HepG2 (cell line): Measurements from ENCODE around the gene BRCA1. TPM values are rescaled to one million over a fixed set of nuclear protein-coding genes. Genes with fewer than 3 reads are reported as not detected.

Source experiments
- ATAC-seq: fragments of 200-7000 bp; cut with Tn5 transposase; 3 replicates; pipeline ENCODE4 v1.9.1; 2020; ENCODE audit warnings: mild to moderate bottlenecking, moderate library complexity
- BruUV-seq: library from RNA; stranded (reverse); fragments of 400-500 nt; replicated peaks from 2 replicates; lab custom pipeline; 2021; lab: Mats Ljungman, UMichigan
- CTCF ChIA-PET: fragments of 300-600 bp; formaldehyde crosslinking; extraction: SDS; loops from one replicate; lab custom pipeline; 2021; ENCODE audit warnings: low total read pairs, inconsistent platforms, low intra/inter-chr PET ratio; lab: Yijun Ruan, JAX
- POLR2A ChIA-PET: fragments of 350-600 bp; sonication (Branson Sonifier 250); formaldehyde crosslinking; loops from one replicate; lab custom pipeline; 2020; ENCODE audit warnings: antibody characterized with exemption, inconsistent platforms; lab: Yijun Ruan, JAX
- DNase-seq: peaks from one replicate; pipeline ENCODE4 v3.0.0-alpha.2; 2015; ENCODE audit warnings: low spot score
- FAIRE-seq: peaks from 3 replicates; lab custom pipeline; 2011; peaks lifted over from hg19 to GRCh38; lab: Jason Lieb, UNC
- H2AFZ ChIP-seq: one replicate; pipeline ENCODE4 v1.6.1; 2011; ENCODE audit warnings: low read length, inconsistent platforms
- H3K27ac ChIP-seq: fragments of 300-600 bp; 3 replicates; pipeline ENCODE4 v1.8.0; 2011; ENCODE audit warnings: mixed run types, mild to moderate bottlenecking, mixed read lengths, low read length, inconsistent platforms; ENCODE audit not compliant: insufficient read depth; ENCODE audit errors: extremely low read length
- H3K27me3 ChIP-seq, 2 experiments: fragments of 200-600 bp in 1 of 2; 2 replicates in 1 of 2; 3 replicates in 1 of 2; pipeline versions ENCODE4 v1.6.0 to v1.8.0; 2011; ENCODE audit warnings: low read length in 2 of 2, mild to moderate bottlenecking in 2 of 2, moderate library complexity in 2 of 2, inconsistent platforms in 1 of 2; ENCODE audit not compliant: insufficient read depth in 2 of 2, control insufficient read depth in 1 of 2
- H3K36me3 ChIP-seq, 2 experiments: fragments of 200-600 bp in 1 of 2; replicated peaks in 1 of 2; 2 replicates in 1 of 2; 3 replicates in 1 of 2; pipeline versions ENCODE4 v1.5.1 to v1.8.0; 2011; ENCODE audit warnings: low read length in 2 of 2, inconsistent platforms in 1 of 2; ENCODE audit not compliant: insufficient read depth in 2 of 2, control insufficient read depth in 1 of 2
- H3K4me1 ChIP-seq: 2 replicates; pipeline ENCODE4 v1.5.1; 2012; ENCODE audit warnings: low read length, inconsistent platforms; ENCODE audit not compliant: insufficient read depth
- H3K4me2 ChIP-seq: 2 replicates; pipeline ENCODE4 v1.6.0; 2011; ENCODE audit warnings: low read depth, low read length, inconsistent platforms
- H3K4me3 ChIP-seq, 3 experiments: fragments of 200-600 bp in 1 of 3; sonication (generic), shearing (Covaris generic) in 1 of 3; replicated peaks in 1 of 3; 2 replicates each; pipeline ENCODE4 v1.5.1; 2011 to 2016; ENCODE audit warnings: low read length in 3 of 3, inconsistent platforms in 2 of 3, low read depth in 2 of 3, mild to moderate bottlenecking in 2 of 3, control low read depth in 1 of 3, mixed read lengths in 1 of 3; ENCODE audit not compliant: insufficient read depth in 1 of 3
- H3K79me2 ChIP-seq: one replicate; pipeline ENCODE4 v1.6.1; 2011; ENCODE audit warnings: low read length, inconsistent platforms; ENCODE audit not compliant: insufficient read depth
- H3K9ac ChIP-seq: 2 replicates; pipeline ENCODE4 v1.6.0; 2011; ENCODE audit warnings: mild to moderate bottlenecking, low read depth, low read length, inconsistent platforms; ENCODE audit not compliant: insufficient read depth
- H3K9me3 ChIP-seq: 2 replicates; pipeline ENCODE4 v1.5.1; 2012; ENCODE audit warnings: mild to moderate bottlenecking, low read length
- H4K20me1 ChIP-seq: 2 replicates; pipeline ENCODE4 v1.6.0; 2011; ENCODE audit warnings: inconsistent platforms, mild to moderate bottlenecking, low read length, moderate library complexity; ENCODE audit not compliant: insufficient read depth
- CBX2 ChIP-seq, 2 experiments: fragments of 200-600 bp in 1 of 2; sonication (generic); formaldehyde crosslinking in 1 of 2; IDR thresholded peaks; 2 replicates each; pipeline versions ENCODE4 v1.7.0 to v1.8.1; 2018 to 2022; ENCODE audit warnings: low read depth in 2 of 2, low read length in 1 of 2, mild to moderate bottlenecking in 1 of 2, missing genetic modification reagents in 1 of 2
- HOXA7 ChIP-seq: sonication (generic); formaldehyde crosslinking; IDR thresholded peaks from 2 replicates; pipeline ENCODE4 v1.8.1; 2022; ENCODE audit warnings: mild to moderate bottlenecking, missing genetic modification reagents, moderate library complexity
- KAT2B ChIP-seq: fragments of 150-350 bp; IDR thresholded peaks from 2 replicates; pipeline ENCODE4 v1.6.1; 2014; ENCODE audit warnings: low read depth, low read length, borderline replicate concordance
- PLSCR1 ChIP-seq: sonication (generic); formaldehyde crosslinking; IDR thresholded peaks from 2 replicates; pipeline ENCODE4 v1.5.0; 2020; ENCODE audit warnings: missing genetic modification reagents, mild to moderate bottlenecking, borderline replicate concordance
- SNRNP70 ChIP-seq: fragments of 200-400 bp; formaldehyde crosslinking; IDR thresholded peaks from 2 replicates; pipeline ENCODE4 v1.6.1; 2017; ENCODE audit warnings: mild to moderate bottlenecking, low read depth, low read length, moderate library complexity
- U2AF2 ChIP-seq: fragments of 200-400 bp; formaldehyde crosslinking; IDR thresholded peaks from 2 replicates; pipeline ENCODE4 v1.6.1; 2017; ENCODE audit warnings: low read depth, mild to moderate bottlenecking, low read length
- UBTF ChIP-seq: sonication (generic); formaldehyde crosslinking; IDR thresholded peaks from 2 replicates; pipeline ENCODE4 v1.4.0; 2020; ENCODE audit warnings: mild to moderate bottlenecking, missing genetic modification reagents
- ZNF616 ChIP-seq: sonication (generic); formaldehyde crosslinking; IDR thresholded peaks from 2 replicates; pipeline ENCODE4 v1.5.0; 2020; ENCODE audit warnings: low read depth, mild to moderate bottlenecking, missing genetic modification reagents
- ZNF790 ChIP-seq: sonication (generic); formaldehyde crosslinking; IDR thresholded peaks from 2 replicates; pipeline ENCODE4 v1.8.0; 2022; ENCODE audit warnings: missing genetic modification reagents, mild to moderate bottlenecking, borderline replicate concordance
- WGBS: methylation state at CpG from one replicate; pipeline ENCODE4 v1.1.6; 2017; ENCODE audit warnings: low lambda C conversion rate; 5-methylcytosine and 5-hydroxymethylcytosine counted together
- in situ Hi-C: cut with HindIII; loops from 2 replicates; pipeline ENCODE4 v1.10.0; 2017; ENCODE audit warnings: low pct_unique_long_range_greater_than_20kb; ENCODE audit not compliant: extremely low pct_ligation_motif_present
- intact Hi-C: fragments of 100-400 bp; cut with micrococcal nuclease; formaldehyde crosslinking; loops from one replicate; pipeline ENCODE4 v1.10.0; 2022; ENCODE audit not compliant: unreplicated experiment
- polyA plus RNA-seq, 8 experiments: library from polyadenylated mRNA; depleted of rRNA in 3 of 8; stranded (reverse) in 7 of 8; unstranded in 1 of 8; fragments of >200 nt; fragmentation: Illumina TruSeq in 4 of 8; extraction: Trizol in 4 of 8; gene quantifications; 2 replicates each; pipeline versions ENCODE4 v1.2.1 to v1.2.3, GENCODE V29; 2011 to 2016; ENCODE audit warnings: low read depth in 4 of 8, missing spikeins in 1 of 8, mixed read lengths in 1 of 8; ENCODE audit not compliant: insufficient read depth in 1 of 8
- total RNA-seq, 5 experiments: library from RNA; depleted of rRNA; stranded (reverse); fragments of >200 nt; fragmentation: Illumina TruSeq; extraction: Trizol; gene quantifications; 2 replicates each; pipeline ENCODE4 v1.2.3, GENCODE V29; 2016; ENCODE audit warnings: low read depth in 1 of 5
- TF ChIP-seq, protein P1 (sequence below): sonication (generic); formaldehyde crosslinking; IDR thresholded peaks from 2 replicates; pipeline ENCODE4 v1.5.1; 2020; ENCODE audit warnings: missing genetic modification reagents, mild to moderate bottlenecking, borderline replicate concordance
- TF ChIP-seq, protein P2 (sequence below): sonication (generic); formaldehyde crosslinking; IDR thresholded peaks from 2 replicates; pipeline ENCODE4 v1.8.0; 2022; ENCODE audit warnings: mild to moderate bottlenecking, missing genetic modification reagents; ENCODE audit not compliant: insufficient replicate concordance

BRCA1 gene
- total and polyA plus RNA-seq, 2 of the 13 experiments (the other 11 are each of a cell fraction or from before 2014, with no cell fraction given) = 13.3 to 37.5 TPM

DNA sequence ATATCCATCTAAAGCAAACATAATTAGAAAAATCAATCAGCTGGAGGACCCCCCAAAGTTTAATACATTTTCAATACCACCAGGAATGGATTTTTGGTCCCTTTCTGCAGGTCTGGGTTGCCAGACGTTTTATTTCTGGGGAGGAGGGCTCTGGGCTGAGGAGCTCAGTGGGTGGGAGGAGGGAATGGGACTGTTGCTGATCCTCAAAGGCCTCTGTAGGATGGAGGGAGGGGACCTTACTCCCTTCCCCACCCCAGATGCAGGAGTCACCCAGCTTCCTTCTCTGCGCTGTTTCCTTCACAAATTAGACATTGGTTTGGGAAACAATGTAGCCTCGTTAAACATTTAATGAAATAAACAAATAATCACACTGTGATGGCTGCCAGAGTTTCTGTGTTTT is 93.5 kb downstream of the BRCA1 start (continued):
- TF ChIP-seq UBTF (CRISPR knock-in tag) (no peak), SNRNP70 (no peak), U2AF2 (no peak), PLSCR1 (CRISPR knock-in tag) (no peak)

GRCh38 chr17:43030137-43030767 is 94.9 kb downstream of the BRCA1 start:
- H3K79me2 ChIP-seq = no peaks in the 10 kb centered on the region
- in situ Hi-C loops = no loop called here
- DNase-seq = no peak
- WGBS = 17% methylated on average over 6 of the region's 6 CpGs
- H3K27me3 ChIP-seq = no peaks in the 10 kb centered on the region
- peak overlapping the region in 1 of 3 experiments; percentile 56; a peak in 2 of 6 replicates for H3K4me3 ChIP-seq
- no peaks in the 10 kb centered on the region for H3K9me3 ChIP-seq
- no peak for ATAC-seq
- H3K4me2 ChIP-seq = peak overlapping the region; percentile 92
- H4K20me1 ChIP-seq = no peaks in the 10 kb centered on the region
- H3K36me3 ChIP-seq = no peaks in the 10 kb centered on the region
- intact Hi-C loops = no loop called here
- H3K9ac ChIP-seq = peak overlapping the region; percentile 41; the same call in 1 of the 2 replicates
- CTCF ChIA-PET = no interaction called here
- H3K27ac ChIP-seq = no peak overlapping the region
- TF ChIP-seq ZNF790 (CRISPR knock-in tag) (no peak), HOXA7 (CRISPR knock-in tag) (no peak), CBX2 (IDR thresholded peaks at IDR 0.05; ENCODE audit: low read depth, low read length) (no peak), CBX2 (CRISPR knock-in tag; IDR thresholded peaks at IDR 0.05; ENCODE audit: low read depth) (no peak), KAT2B (no peak), ZNF616 (no peak)
- TF ChIP-seq, protein P1, sequence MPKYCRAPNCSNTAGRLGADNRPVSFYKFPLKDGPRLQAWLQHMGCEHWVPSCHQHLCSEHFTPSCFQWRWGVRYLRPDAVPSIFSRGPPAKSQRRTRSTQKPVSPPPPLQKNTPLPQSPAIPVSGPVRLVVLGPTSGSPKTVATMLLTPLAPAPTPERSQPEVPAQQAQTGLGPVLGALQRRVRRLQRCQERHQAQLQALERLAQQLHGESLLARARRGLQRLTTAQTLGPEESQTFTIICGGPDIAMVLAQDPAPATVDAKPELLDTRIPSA (CRISPR knock-in tag) = no peak
- TF ChIP-seq, protein P2, sequence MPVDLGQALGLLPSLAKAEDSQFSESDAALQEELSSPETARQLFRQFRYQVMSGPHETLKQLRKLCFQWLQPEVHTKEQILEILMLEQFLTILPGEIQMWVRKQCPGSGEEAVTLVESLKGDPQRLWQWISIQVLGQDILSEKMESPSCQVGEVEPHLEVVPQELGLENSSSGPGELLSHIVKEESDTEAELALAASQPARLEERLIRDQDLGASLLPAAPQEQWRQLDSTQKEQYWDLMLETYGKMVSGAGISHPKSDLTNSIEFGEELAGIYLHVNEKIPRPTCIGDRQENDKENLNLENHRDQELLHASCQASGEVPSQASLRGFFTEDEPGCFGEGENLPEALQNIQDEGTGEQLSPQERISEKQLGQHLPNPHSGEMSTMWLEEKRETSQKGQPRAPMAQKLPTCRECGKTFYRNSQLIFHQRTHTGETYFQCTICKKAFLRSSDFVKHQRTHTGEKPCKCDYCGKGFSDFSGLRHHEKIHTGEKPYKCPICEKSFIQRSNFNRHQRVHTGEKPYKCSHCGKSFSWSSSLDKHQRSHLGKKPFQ (CRISPR knock-in tag) = peak; percentile 63
- TF ChIP-seq, all 625 proteins: peak for 1
- POLR2A ChIA-PET = interaction anchor here (0.9 to 3.9 kb wide), 5 partner anchors 8 to 286 kb away, joined by 3 to 22 read pairs (median 5); partner anchors contain the start of genes RPL27 and VAT1
- no peak for FAIRE-seq
- Histone ChIP-seq H3K4me1 (peaks cover 50% of the 10 kb centered on the region), H2AFZ (no peak overlapping the region)
- no TSS peak for BruUV-seq
